H1 (cell line): ENCODE results near the gene HK2. TPM values are rescaled to one million over a fixed set of nuclear protein-coding genes. Genes with fewer than 3 reads are reported as not detected.

Experiments
- CTCF ChIA-PET: fragments of 300-600 bp; sonication (Branson Sonifier 250); formaldehyde crosslinking; loops from one replicate; lab custom pipeline; 2021; ENCODE audit not compliant: partially characterized antibody; lab: Charles Lee
- POLR2A ChIA-PET: fragments of 300-600 bp; sonication (Branson Sonifier 250); formaldehyde crosslinking; loops from one replicate; lab custom pipeline; 2021; ENCODE audit warnings: inconsistent platforms; ENCODE audit not compliant: partially characterized antibody; lab: Charles Lee
- DNase-seq, 2 experiments: peaks; one replicate each; pipeline versions ENCODE4 v3.0.0 to v3.0.0-alpha.2; 2010 to 2022; ENCODE audit warnings: low spot score in 2 of 2, low read depth in 1 of 2, mixed read lengths in 1 of 2
- FAIRE-seq: peaks from 2 replicates; lab custom pipeline; 2011; peaks lifted over from hg19 to GRCh38; lab: Jason Lieb, UNC
- H2AFZ ChIP-seq: 2 replicates; pipeline ENCODE4 v1.8.1; 2012; ENCODE audit warnings: low read length, inconsistent platforms
- H2AK5ac ChIP-seq: 2 replicates; pipeline ENCODE4 v1.6.1; 2013; ENCODE audit warnings: low read depth, low read length
- H2BK120ac ChIP-seq: replicated peaks from 2 replicates; pipeline ENCODE3; 2013; ENCODE audit warnings: low read depth, low read length, inconsistent platforms
- H2BK12ac ChIP-seq: 2 replicates; pipeline ENCODE4 v1.6.1; 2013; ENCODE audit warnings: low read depth, low read length
- H2BK15ac ChIP-seq: 2 replicates; pipeline ENCODE4 v1.6.1; 2013; ENCODE audit warnings: low read length
- H2BK20ac ChIP-seq: 2 replicates; pipeline ENCODE4 v1.6.1; 2013; ENCODE audit warnings: low read length
- H2BK5ac ChIP-seq: 2 replicates; pipeline ENCODE4 v1.6.1; 2013; ENCODE audit warnings: low read depth, low read length
- H3K14ac ChIP-seq: 2 replicates; pipeline ENCODE4 v1.6.1; 2013; ENCODE audit warnings: inconsistent platforms; ENCODE audit not compliant: insufficient read length
- H3K18ac ChIP-seq: 2 replicates; pipeline ENCODE4 v1.6.1; 2013; ENCODE audit warnings: low read length; ENCODE audit errors: extremely low read depth
- H3K23ac ChIP-seq: 2 replicates; pipeline ENCODE4 v1.6.1; 2013; ENCODE audit warnings: inconsistent platforms; ENCODE audit not compliant: insufficient read length
- H3K23me2 ChIP-seq: 2 replicates; pipeline ENCODE4 v1.6.1; 2013; ENCODE audit warnings: low read depth, low read length
- H3K27ac ChIP-seq: 2 replicates; pipeline ENCODE4 v1.6.1; 2011; ENCODE audit warnings: low read depth, low read length, inconsistent platforms
- H3K27me3 ChIP-seq, 4 experiments: replicated peaks in 1 of 4; 1 replicate in 1 of 4; 2 replicates in 3 of 4; pipeline versions ENCODE4 v1.6.1 to v1.8.1; 2011 to 2013; ENCODE audit warnings: low read length in 3 of 4, mild to moderate bottlenecking in 3 of 4, inconsistent platforms in 2 of 4, mixed read lengths in 2 of 4, moderate library complexity in 1 of 4; ENCODE audit not compliant: control insufficient read depth in 3 of 4, insufficient read depth in 3 of 4; ENCODE audit errors: extremely low read depth in 1 of 4
- H3K36me3 ChIP-seq, 4 experiments: 2 replicates each; pipeline versions ENCODE4 v1.6.1 to v1.8.1; 2011 to 2013; ENCODE audit warnings: mild to moderate bottlenecking in 4 of 4, low read length in 3 of 4, moderate library complexity in 2 of 4, control low read depth in 1 of 4, inconsistent platforms in 1 of 4; ENCODE audit not compliant: insufficient read depth in 4 of 4, control insufficient read depth in 2 of 4
- H3K4ac ChIP-seq: replicated peaks from 2 replicates; pipeline ENCODE3; 2013; ENCODE audit warnings: low read length, low read depth, mixed read lengths, inconsistent platforms; ENCODE audit not compliant: insufficient read length
- H3K4me1 ChIP-seq, 4 experiments: replicated peaks in 1 of 4; 1 replicate in 1 of 4; 2 replicates in 3 of 4; pipeline versions ENCODE4 v1.6.1 to v1.8.1; 2011 to 2013; ENCODE audit warnings: low read length in 3 of 4, inconsistent platforms in 2 of 4, mixed read lengths in 1 of 4; ENCODE audit not compliant: insufficient read depth in 4 of 4, control insufficient read depth in 3 of 4
- H3K4me2 ChIP-seq, 2 experiments: 2 replicates each; pipeline versions ENCODE4 v1.6.1 to v1.8.1; 2011 to 2013; ENCODE audit warnings: low read depth in 2 of 2, low read length in 2 of 2, control low read depth in 1 of 2, inconsistent platforms in 1 of 2, mild to moderate bottlenecking in 1 of 2; ENCODE audit not compliant: insufficient read depth in 1 of 2
- H3K4me3 ChIP-seq, 4 experiments: fragments of 200-600, 300-600 bp in 1 of 4; sonication (generic), shearing (Covaris generic), sonication (Bioruptor Twin) in 1 of 4; 2 replicates each; pipeline versions ENCODE4 v1.5.1 to v1.8.1; 2011 to 2016; ENCODE audit warnings: low read length in 4 of 4, low read depth in 3 of 4, control low read depth in 2 of 4, inconsistent platforms in 2 of 4, mild to moderate bottlenecking in 2 of 4, mixed read lengths in 1 of 4, moderate library complexity in 1 of 4; ENCODE audit not compliant: insufficient read depth in 2 of 4; ENCODE audit errors: extremely low read depth in 1 of 4
- H3K56ac ChIP-seq: replicated peaks from 2 replicates; pipeline ENCODE3; 2013; ENCODE audit warnings: low read depth, mild to moderate bottlenecking, mixed read lengths, low read length, inconsistent platforms; ENCODE audit not compliant: insufficient read length
- H3K79me1 ChIP-seq: 2 replicates; pipeline ENCODE4 v1.6.1; 2013; ENCODE audit warnings: low read depth, low read length, control low read depth
- H3K79me2 ChIP-seq, 2 experiments: 2 replicates each; pipeline versions ENCODE4 v1.6.1 to v1.8.1; 2012 to 2013; ENCODE audit warnings: low read length in 2 of 2, mild to moderate bottlenecking in 2 of 2, inconsistent platforms in 1 of 2; ENCODE audit not compliant: insufficient read depth in 2 of 2, control insufficient read depth in 1 of 2
- H3K9ac ChIP-seq, 4 experiments: replicated peaks in 1 of 4; 1 replicate in 1 of 4; 2 replicates in 3 of 4; pipeline versions ENCODE4 v1.6.1 to v1.8.1; 2011 to 2013; ENCODE audit warnings: low read depth in 3 of 4, low read length in 3 of 4, control low read depth in 2 of 4, mild to moderate bottlenecking in 2 of 4, moderate library complexity in 2 of 4, inconsistent platforms in 1 of 4; ENCODE audit errors: extremely low read depth in 1 of 4
- H3K9me3 ChIP-seq, 2 experiments: 2 replicates each; pipeline versions ENCODE4 v1.6.1 to v1.8.1; 2012 to 2013; ENCODE audit warnings: mild to moderate bottlenecking in 2 of 2, moderate library complexity in 2 of 2, control low read depth in 1 of 2, inconsistent platforms in 1 of 2, low read depth in 1 of 2, low read length in 1 of 2, mixed read lengths in 1 of 2; ENCODE audit not compliant: insufficient read depth in 2 of 2
- H4K20me1 ChIP-seq, 2 experiments: replicated peaks in 1 of 2; 2 replicates each; pipeline versions ENCODE3 to v1.8.1; 2011 to 2013; ENCODE audit warnings: inconsistent platforms in 2 of 2, low read length in 2 of 2, mild to moderate bottlenecking in 1 of 2; ENCODE audit not compliant: insufficient read depth in 2 of 2, control insufficient read depth in 1 of 2
- H4K5ac ChIP-seq: 2 replicates; pipeline ENCODE4 v1.6.1; 2013; ENCODE audit warnings: low read length, low read depth, mixed read lengths, inconsistent platforms; ENCODE audit not compliant: insufficient read length
- H4K8ac ChIP-seq: 2 replicates; pipeline ENCODE4 v1.8.0; 2013; ENCODE audit warnings: mild to moderate bottlenecking, moderate library complexity, low read length, inconsistent platforms; ENCODE audit not compliant: insufficient read depth; ENCODE audit errors: extremely low read depth
- H4K91ac ChIP-seq: replicated peaks from 2 replicates; pipeline ENCODE3; 2013; ENCODE audit warnings: low read length, mixed read lengths, inconsistent platforms; ENCODE audit not compliant: insufficient read length
- CHD2 ChIP-seq: IDR thresholded peaks from 2 replicates; pipeline ENCODE4 v1.6.1; 2012; ENCODE audit warnings: low read length, improper control_type of control experiment
- HDAC2 ChIP-seq, 2 experiments: fragments of 300-600 bp in 1 of 2; sonication (generic) in 1 of 2; IDR thresholded peaks; 2 replicates each; pipeline ENCODE4 v1.6.1; 2011 to 2012; ENCODE audit warnings: low read depth in 2 of 2, low read length in 2 of 2, mild to moderate bottlenecking in 2 of 2, moderate library complexity in 2 of 2, borderline replicate concordance in 1 of 2, inconsistent platforms in 1 of 2
- POLR2AphosphoS5 ChIP-seq: IDR thresholded peaks from 2 replicates; pipeline ENCODE4 v1.6.1; 2011; ENCODE audit warnings: low read depth, low read length
- RAD21 ChIP-seq, 2 experiments: IDR thresholded peaks in 1 of 2; conservative IDR thresholded peaks in 1 of 2; 2 replicates each; pipeline ENCODE4 v1.6.1; 2011; ENCODE audit warnings: low read depth in 2 of 2, low read length in 2 of 2, improper control_type of control experiment in 1 of 2, inconsistent platforms in 1 of 2, mild to moderate bottlenecking in 1 of 2, moderate library complexity in 1 of 2
- RFX5 ChIP-seq: IDR thresholded peaks from 2 replicates; pipeline ENCODE4 v1.6.1; 2011; ENCODE audit warnings: low read depth, low read length, improper control_type of control experiment, borderline replicate concordance
- SIRT6 ChIP-seq: IDR thresholded peaks from one replicate; pipeline ENCODE4 v1.7.1; 2012; ENCODE audit warnings: low read length, inconsistent platforms
- SP1 ChIP-seq: IDR thresholded peaks from 2 replicates; pipeline ENCODE4 v1.6.1; 2011; ENCODE audit warnings: low read depth, low read length
- TEAD4 ChIP-seq: IDR thresholded peaks from 2 replicates; pipeline ENCODE4 v1.6.1; 2012; ENCODE audit warnings: low read depth, low read length, inconsistent platforms, mixed read lengths
- YY1 ChIP-seq: IDR thresholded peaks from 2 replicates; pipeline ENCODE4 v1.6.1; 2011; ENCODE audit warnings: low read depth, mild to moderate bottlenecking, low read length
- WGBS, 2 experiments: shearing (Covaris generic) in 1 of 2; methylation state at CpG; one replicate each; pipeline versions ENCODE4 v1.1.6 to v1.1.7; 2013 to 2015; ENCODE audit warnings: low lambda C conversion rate in 2 of 2, mixed read lengths in 2 of 2, inconsistent platforms in 1 of 2, low coverage in 1 of 2, missing lambda C conversion rate in 1 of 2; ENCODE audit not compliant: insufficient replicate concordance in 2 of 2, insufficient coverage in 1 of 2, insufficient read length in 1 of 2; ENCODE audit errors: extremely low coverage in 1 of 2, missing lambda C conversion rate in 1 of 2; 5-methylcytosine and 5-hydroxymethylcytosine counted together
- polyA plus RNA-seq, 7 experiments: library from polyadenylated mRNA; depleted of rRNA in 3 of 7; stranded (reverse) in 5 of 7; unstranded in 2 of 7; fragments of >200 nt in 5 of 7; fragments of 200-250 nt in 2 of 7; gene quantifications; 1 replicate in 5 of 7; 2 replicates in 1 of 7; 4 replicates in 1 of 7; pipeline versions ENCODE4 v1.2.1 to v1.2.3, GENCODE V29; 2011 to 2013; ENCODE audit warnings: missing spikeins in 2 of 7, mixed read lengths in 2 of 7
- total RNA-seq: library from RNA; stranded (reverse); fragmentation: NEBNext Ultra II Directional; extraction: Animal tissue kit (Norgen Biotek cat#: 25700); gene quantifications from 2 replicates; pipeline ENCODE4 v1.2.1, GENCODE V29; 2021
- TF ChIP-seq, protein P1 (sequence below): IDR thresholded peaks from 2 replicates; pipeline ENCODE4 v1.6.1; 2011; ENCODE audit warnings: low read depth, mild to moderate bottlenecking, low read length; ENCODE audit not compliant: insufficient read depth
- TF ChIP-seq, protein P2 (sequence below): IDR thresholded peaks from 2 replicates; pipeline ENCODE4 v1.6.1; 2011; ENCODE audit warnings: low read length, improper control_type of control experiment

Gene HK2
- total and polyA plus RNA-seq, 2 of the 8 experiments (the other 6 are each of a cell fraction or from before 2014, with no cell fraction given), result 22.1 to 61.9 TPM

DNA sequence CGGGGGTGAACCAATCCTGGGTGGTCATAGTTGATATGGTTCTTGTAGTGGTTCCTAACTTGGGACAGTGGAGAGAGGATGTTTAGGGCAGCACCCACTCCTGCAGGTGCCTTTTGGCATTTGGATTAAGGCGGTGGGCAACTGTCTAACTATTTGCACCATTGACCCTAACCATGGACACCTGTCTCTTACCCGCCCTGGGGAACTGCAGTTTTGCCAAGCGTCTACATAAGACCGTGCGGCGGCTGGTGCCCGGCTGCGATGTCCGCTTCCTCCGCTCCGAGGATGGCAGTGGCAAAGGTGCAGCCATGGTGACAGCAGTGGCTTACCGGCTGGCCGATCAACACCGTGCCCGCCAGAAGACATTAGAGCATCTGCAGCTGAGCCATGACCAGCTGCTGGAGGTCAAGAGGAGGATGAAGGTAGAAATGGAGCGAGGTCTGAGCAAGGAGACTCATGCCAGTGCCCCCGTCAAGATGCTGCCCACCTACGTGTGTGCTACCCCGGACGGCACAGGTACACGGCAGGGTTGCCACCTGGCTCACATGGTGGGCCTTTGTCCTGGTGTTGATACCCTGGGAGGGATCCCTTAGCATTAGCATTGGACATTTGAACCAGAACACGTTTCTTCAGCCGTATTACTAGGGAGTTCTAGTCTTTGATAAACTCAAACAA is 46.3 kb downstream of the HK2 start:
- Histone ChIP-seq H2AK5ac (no peak overlapping the region), H3K18ac (no peak overlapping the region), H3K9me3 (no peaks in the 10 kb centered on the region), H4K91ac (no peak overlapping the region), H3K23me2 (no peaks in the 10 kb centered on the region), H3K4me2 (no peak overlapping the region), H2BK5ac (no peak overlapping the region), H3K56ac (no peak overlapping the region), H2BK20ac (no peak overlapping the region), H3K79me2 (no peaks in the 10 kb centered on the region; a peak in 1 of 4 replicates), H2BK120ac (no peak overlapping the region), H2AFZ (no peak overlapping the region), H3K36me3 (peaks cover 65 to 90% (median 85%) of the 10 kb centered on the region in 4 experiments), H3K27ac (no peak overlapping the region), H4K20me1 (peaks cover 4 to 6% of the 10 kb centered on the region in 2 experiments), H4K5ac (no peak overlapping the region), H3K9ac (no peak overlapping the region), H2BK12ac (no peak overlapping the region), H3K4me3 (no peak overlapping the region), H2BK15ac (no peak overlapping the region), H3K23ac (no peak overlapping the region), H3K27me3 (no peaks in the 10 kb centered on the region), H3K79me1 (no peaks in the 10 kb centered on the region), H3K14ac (no peak overlapping the region), H3K4me1 (peaks cover 0 to 3% (median 0%) of the 10 kb centered on the region in 4 experiments; a peak in 3 of 7 replicates), H4K8ac (no peak overlapping the region), H3K4ac (no peak overlapping the region)
- FAIRE-seq (no peak), DNase-seq (no peak)
- 97% methylated on average over 24 of the region's 24 CpGs; no CpG with 5 or more reads in 1 of the 2 experiments for WGBS, 2 experiments
- POLR2A ChIA-PET, result no interaction called here
- CTCF ChIA-PET, result interaction anchor here (7.2 kb wide), 1 partner anchor 42 kb away, joined by 99 read pairs; the partner anchor contains the start of gene HK2
- TF ChIP-seq YY1, result no peak
- TF ChIP-seq CHD2, result no peak
- TF ChIP-seq HDAC2 (IDR thresholded peaks at IDR 0.05; ENCODE audit: borderline replicate concordance in 1 of 2, low read depth in 2 of 2, low read length in 2 of 2), result no peak
- no peak for TF ChIP-seq TEAD4
- TF ChIP-seq RFX5, result no peak
- TF ChIP-seq SIRT6, result no peak
- no peak for TF ChIP-seq POLR2AphosphoS5
- TF ChIP-seq SP1, result no peak
- TF ChIP-seq, protein P1, sequence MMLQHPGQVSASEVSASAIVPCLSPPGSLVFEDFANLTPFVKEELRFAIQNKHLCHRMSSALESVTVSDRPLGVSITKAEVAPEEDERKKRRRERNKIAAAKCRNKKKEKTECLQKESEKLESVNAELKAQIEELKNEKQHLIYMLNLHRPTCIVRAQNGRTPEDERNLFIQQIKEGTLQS, result no peak
- TF ChIP-seq, protein P2, sequence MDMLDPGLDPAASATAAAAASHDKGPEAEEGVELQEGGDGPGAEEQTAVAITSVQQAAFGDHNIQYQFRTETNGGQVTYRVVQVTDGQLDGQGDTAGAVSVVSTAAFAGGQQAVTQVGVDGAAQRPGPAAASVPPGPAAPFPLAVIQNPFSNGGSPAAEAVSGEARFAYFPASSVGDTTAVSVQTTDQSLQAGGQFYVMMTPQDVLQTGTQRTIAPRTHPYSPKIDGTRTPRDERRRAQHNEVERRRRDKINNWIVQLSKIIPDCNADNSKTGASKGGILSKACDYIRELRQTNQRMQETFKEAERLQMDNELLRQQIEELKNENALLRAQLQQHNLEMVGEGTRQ, result no peak
- no peak for TF ChIP-seq RAD21 (IDR thresholded peaks at IDR 0.05 in 1 of 2, conservative IDR thresholded peaks at IDR 0.05 in 1 of 2; ENCODE audit: low read depth in 2 of 2, low read length in 2 of 2)
